Lower leg skin (tissue), 4 donors: ENCODE measurements around the gene CCDC141. TPM values are rescaled to one million over a fixed set of nuclear protein-coding genes. Genes with fewer than 3 reads are reported as not detected.

ENCODE experiments used
- DNase-seq, 2 donors: peaks; one replicate each; pipeline ENCODE4 v3.0.0-alpha.2; 2019; ENCODE audit warnings: low spot score in 2 of 2
- H3K4me3 ChIP-seq: fragments of 200-600 bp; sonication (generic); 2 replicates; pipeline ENCODE4 v1.5.1; 2017; ENCODE audit warnings: mild to moderate bottlenecking, low read depth; ENCODE audit not compliant: poor library complexity, severe bottlenecking
- POLR2A ChIP-seq, 2 donors: fragments of 450-650 bp; IDR thresholded peaks; one replicate each; pipeline ENCODE4 v1.6.1; 2016 to 2017; ENCODE audit warnings: antibody characterized with exemption in 2 of 2, mild to moderate bottlenecking in 1 of 2, moderate library complexity in 1 of 2
- WGBS, 2 donors: methylation state at CpG; one replicate each; pipeline ENCODE4 v1.1.5; 2018; 5-methylcytosine and 5-hydroxymethylcytosine counted together
- intact Hi-C: fragments of 100-400 bp; cut with DNase I; formaldehyde crosslinking; loops from one replicate; pipeline ENCODE4 v1.15.0; 2023; ENCODE audit warnings: low total_unique reads
- total RNA-seq, 4 donors: library from RNA; depleted of rRNA; stranded (reverse); fragments of >200 nt; gene quantifications; one replicate each; pipeline ENCODE4 v1.1.0, GENCODE V29; 2016
- TF ChIP-seq, protein P1 (sequence below), 3 donors: fragments of 450-650 bp; IDR thresholded peaks; one replicate each; pipeline ENCODE4 v1.5.1; 2016; ENCODE audit warnings: antibody characterized with exemption in 3 of 3, mild to moderate bottlenecking in 3 of 3, moderate library complexity in 2 of 3

The CCDC141 gene
- total RNA-seq, 4 donors from 2014 or later: 0.15 to 0.71 (median 0.17) TPM; not detected in 1

DNA sequence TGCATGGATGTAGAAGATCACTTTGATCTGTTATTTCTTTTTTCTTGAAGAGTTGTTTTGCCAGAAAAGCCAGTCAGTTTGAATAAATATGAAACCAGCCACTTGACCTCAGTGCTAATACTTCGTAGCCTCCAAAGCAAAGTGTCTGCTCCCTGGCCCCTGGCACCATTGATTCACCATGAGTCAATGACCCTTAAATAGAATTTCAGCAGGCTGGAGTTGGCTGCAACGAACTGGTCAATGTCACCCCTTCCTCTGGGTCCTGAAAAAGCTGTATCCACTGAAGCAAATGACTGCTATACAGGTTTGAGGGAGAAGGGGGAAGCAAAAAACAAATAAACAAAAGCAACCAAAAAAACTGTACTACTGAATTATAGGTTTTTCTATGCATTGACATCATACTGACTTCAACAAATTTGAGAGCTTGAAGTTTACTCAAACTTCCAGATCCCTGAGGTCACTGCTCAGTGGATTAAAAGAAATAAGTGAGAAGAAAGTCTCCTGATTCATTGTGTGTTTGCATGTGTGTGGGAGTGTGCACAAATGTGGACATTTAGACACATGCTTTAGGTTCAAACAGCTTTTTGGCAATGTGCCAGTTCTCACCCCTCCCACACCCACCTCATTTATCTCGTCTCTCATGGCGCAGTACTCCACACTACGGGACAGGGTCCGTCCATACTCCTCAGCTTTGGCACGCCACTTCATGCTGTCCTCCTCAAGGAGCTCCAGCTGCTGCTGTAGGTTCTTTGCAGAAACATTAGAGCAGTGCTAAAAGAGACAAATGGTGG, 184.6 kb downstream of the CCDC141 start:
- intact Hi-C loops: no loop called here
- DNase-seq: no peak
- TF ChIP-seq, protein P1, sequence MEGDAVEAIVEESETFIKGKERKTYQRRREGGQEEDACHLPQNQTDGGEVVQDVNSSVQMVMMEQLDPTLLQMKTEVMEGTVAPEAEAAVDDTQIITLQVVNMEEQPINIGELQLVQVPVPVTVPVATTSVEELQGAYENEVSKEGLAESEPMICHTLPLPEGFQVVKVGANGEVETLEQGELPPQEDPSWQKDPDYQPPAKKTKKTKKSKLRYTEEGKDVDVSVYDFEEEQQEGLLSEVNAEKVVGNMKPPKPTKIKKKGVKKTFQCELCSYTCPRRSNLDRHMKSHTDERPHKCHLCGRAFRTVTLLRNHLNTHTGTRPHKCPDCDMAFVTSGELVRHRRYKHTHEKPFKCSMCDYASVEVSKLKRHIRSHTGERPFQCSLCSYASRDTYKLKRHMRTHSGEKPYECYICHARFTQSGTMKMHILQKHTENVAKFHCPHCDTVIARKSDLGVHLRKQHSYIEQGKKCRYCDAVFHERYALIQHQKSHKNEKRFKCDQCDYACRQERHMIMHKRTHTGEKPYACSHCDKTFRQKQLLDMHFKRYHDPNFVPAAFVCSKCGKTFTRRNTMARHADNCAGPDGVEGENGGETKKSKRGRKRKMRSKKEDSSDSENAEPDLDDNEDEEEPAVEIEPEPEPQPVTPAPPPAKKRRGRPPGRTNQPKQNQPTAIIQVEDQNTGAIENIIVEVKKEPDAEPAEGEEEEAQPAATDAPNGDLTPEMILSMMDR (IDR thresholded peaks at IDR 0.05): no peak
- no peak for TF ChIP-seq POLR2A (IDR thresholded peaks at IDR 0.05)
- 61 to 62% methylated on average over 7 of the region's 7 CpGs for WGBS, 2 donors
- H3K4me3 ChIP-seq: no peak overlapping the region

DNA sequence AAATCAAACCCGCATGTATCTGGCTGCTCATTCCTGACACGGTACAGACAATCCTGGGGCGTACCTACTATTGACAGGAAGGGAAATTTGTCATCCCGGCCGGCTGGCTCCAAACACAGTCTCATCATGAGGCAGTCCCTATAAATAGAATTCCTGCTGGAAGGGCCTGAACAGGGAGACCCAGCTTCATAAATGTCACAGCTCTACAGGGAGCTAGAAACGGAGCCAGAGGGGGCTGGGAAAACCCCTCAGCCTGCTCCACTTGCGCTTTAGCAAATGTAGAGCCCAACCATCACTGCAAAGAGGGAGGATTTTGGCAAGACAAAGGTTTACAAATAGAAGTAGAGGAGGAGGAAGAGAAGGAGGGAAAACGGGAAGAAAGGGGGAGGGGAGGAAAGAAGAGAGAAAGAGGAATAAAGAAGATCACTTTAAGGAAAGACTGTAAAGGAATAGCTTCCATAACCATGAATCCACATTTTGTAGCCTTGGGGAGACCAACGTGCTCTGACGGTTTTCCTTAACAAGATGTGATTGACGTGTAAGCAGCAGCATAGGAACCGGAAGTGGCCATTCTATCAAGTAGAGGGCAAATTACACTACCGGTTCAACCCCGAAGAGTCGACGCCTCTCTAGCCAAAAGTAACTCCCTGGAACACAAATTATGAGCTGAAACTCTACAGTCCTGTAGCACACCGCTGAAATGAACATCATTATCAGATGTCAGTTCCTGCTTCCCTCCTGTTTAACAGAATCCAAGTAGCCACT, 185.9 kb downstream of the CCDC141 start:
- no peak overlapping the region for H3K4me3 ChIP-seq
- DNase-seq: peak; percentile 18 to 91
- intact Hi-C loops: no loop called here
- 41 to 47% methylated on average over 17 of the region's 17 CpGs for WGBS, 2 donors
- TF ChIP-seq, protein P1 (IDR thresholded peaks at IDR 0.05): no peak
- no peak for TF ChIP-seq POLR2A (IDR thresholded peaks at IDR 0.05)

DNA sequence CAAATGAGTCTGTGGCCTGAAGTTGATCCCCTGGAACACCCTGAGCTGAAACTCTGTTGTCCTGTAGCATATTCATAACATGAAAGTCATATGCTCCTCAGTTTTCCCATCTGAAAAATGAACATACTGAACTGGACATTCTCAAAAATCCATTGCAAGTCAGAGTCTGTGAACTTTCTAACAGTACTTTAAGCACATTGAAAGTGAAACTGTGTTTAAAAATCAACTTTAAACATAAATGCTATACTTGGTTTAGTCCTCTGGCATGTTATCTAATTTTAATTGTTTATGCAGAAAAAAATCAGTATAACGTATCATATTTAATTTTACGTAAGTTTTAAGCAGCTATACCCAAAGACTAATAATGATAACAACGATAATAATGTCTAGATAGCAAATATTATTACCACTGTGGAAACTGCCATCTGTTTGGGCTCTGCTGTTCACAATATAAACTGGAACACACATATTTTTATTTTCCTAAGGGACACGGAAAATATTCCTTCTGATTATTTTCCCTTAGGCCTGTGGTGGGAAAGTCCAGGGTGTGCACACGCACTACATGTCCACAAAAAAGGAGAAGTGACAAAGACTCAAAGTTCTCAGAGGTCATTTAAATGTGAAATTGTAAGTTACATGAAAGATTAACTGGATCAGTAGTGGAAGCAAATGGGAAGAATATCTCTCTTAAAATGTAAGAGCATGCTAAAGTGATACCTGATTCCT, 186.6 kb downstream of the CCDC141 start:
- H3K4me3 ChIP-seq: no peak overlapping the region
- TF ChIP-seq POLR2A (IDR thresholded peaks at IDR 0.05): no peak
- TF ChIP-seq, protein P1 (IDR thresholded peaks at IDR 0.05): no peak
- WGBS, 2 donors: 53 to 58% methylated on average over 5 of the region's 5 CpGs
- intact Hi-C loops: no loop called here
- DNase-seq: no peak

DNA sequence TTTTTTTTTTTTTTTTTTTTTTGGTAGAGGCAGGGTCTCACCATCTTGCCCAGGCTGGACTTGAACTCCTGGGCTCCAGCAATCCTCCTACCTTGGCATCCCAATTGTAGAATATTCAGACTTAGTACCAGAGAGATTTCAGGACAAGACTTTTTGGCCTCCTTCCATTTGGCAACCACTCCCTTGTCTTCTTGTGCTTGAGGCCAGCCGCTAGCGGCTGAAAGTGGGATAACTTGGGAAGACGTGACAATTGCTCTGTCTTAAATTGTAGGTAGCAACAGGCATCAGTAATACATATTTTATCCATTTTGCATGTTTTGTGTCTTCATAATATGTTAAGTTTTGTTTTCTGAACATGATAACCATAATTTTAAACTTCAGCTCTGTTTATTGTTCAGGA, 189.4 kb downstream of the CCDC141 start:
- TF ChIP-seq POLR2A (IDR thresholded peaks at IDR 0.05): no peak
- TF ChIP-seq, protein P1 (IDR thresholded peaks at IDR 0.05): no peak
- no peak for DNase-seq
- WGBS, 2 donors: 12 to 13% methylated on average over 3 of the region's 3 CpGs
- no peak overlapping the region for H3K4me3 ChIP-seq
- intact Hi-C loops: no loop called here

DNA sequence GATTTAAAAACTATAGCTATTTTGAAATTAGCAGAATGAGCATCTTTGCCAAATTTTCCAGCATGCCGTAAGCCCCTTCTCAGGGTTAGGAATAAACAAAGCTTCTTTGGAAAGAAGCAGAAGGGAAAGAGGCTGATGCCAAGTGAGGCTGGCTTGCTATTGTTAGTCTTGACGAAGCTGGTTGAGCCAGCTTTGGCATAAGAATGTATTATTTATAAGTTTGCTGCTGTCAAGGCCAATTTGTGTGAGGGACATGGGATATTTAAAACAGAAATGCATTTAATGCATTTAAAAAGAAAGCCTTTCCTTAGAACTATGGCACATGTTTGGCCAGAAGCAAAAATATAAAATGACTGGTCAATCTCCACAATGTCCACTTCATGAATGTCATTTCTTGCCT, 190.2 kb downstream of the CCDC141 start:
- no peak overlapping the region for H3K4me3 ChIP-seq
- no peak for TF ChIP-seq POLR2A (IDR thresholded peaks at IDR 0.05)
- TF ChIP-seq, protein P1 (IDR thresholded peaks at IDR 0.05): no peak
- 19 to 33% methylated on average over 2 of the region's 2 CpGs for WGBS, 2 donors
- intact Hi-C loops: no loop called here
- DNase-seq: no peak
